Cardiac fibroblast (primary cell): ENCODE data around the gene UBE2M.
A peak's percentile ranks its signal among the peaks of the same experiment; 100 is the strongest.

Source experiments
- DNase-seq, 2 donors: peaks; one replicate each; pipeline versions ENCODE4 v3.0.0 to v3.0.0-alpha.2; 2010; ENCODE audit warnings: low read depth in 2 of 2
- H3K4me3 ChIP-seq, 2 donors: replicated peaks in 1 of 2; 1 replicate in 1 of 2; 2 replicates in 1 of 2; pipeline ENCODE4 v1.5.1; 2011; ENCODE audit warnings: low read depth in 2 of 2, low read length in 2 of 2, mild to moderate bottlenecking in 2 of 2, moderate library complexity in 1 of 2
- TF ChIP-seq, protein P1 (sequence below): IDR thresholded peaks from one replicate; pipeline ENCODE4 v1.5.1; 2011; ENCODE audit warnings: low read depth, mild to moderate bottlenecking, low read length, inconsistent platforms

Gene UBE2M

DNA sequence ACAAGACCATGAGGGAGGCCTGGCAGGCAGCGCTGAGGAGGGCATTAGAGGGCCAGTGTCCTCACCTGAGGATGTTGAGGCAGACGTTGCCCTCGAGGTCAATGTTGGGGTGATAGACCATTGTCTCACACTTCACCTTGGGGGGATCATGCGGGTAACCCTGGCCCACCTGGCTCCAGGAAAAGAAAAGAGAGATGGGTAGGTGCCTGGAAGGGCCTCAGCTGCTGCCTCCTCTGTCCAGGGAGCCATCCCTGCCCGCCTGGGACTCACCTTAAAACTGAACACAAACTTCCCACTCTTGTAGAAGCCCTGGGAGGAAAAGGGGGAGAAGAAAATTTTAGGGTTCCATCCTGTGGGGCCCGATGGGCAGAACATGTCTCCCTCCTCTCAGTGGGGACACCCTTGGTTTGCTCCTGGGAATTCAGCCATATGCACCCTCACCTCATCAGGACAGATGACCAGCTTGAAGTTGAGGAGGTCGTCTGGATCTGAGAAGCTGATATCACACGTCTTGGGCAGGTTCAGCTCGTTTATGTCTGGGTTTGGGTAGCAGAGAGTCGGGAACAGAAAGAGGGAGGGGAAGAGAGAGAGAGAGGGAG lies 1.7 kb downstream of the UBE2M start:
- TF ChIP-seq, protein P1, sequence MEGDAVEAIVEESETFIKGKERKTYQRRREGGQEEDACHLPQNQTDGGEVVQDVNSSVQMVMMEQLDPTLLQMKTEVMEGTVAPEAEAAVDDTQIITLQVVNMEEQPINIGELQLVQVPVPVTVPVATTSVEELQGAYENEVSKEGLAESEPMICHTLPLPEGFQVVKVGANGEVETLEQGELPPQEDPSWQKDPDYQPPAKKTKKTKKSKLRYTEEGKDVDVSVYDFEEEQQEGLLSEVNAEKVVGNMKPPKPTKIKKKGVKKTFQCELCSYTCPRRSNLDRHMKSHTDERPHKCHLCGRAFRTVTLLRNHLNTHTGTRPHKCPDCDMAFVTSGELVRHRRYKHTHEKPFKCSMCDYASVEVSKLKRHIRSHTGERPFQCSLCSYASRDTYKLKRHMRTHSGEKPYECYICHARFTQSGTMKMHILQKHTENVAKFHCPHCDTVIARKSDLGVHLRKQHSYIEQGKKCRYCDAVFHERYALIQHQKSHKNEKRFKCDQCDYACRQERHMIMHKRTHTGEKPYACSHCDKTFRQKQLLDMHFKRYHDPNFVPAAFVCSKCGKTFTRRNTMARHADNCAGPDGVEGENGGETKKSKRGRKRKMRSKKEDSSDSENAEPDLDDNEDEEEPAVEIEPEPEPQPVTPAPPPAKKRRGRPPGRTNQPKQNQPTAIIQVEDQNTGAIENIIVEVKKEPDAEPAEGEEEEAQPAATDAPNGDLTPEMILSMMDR, result no peak

DNA sequence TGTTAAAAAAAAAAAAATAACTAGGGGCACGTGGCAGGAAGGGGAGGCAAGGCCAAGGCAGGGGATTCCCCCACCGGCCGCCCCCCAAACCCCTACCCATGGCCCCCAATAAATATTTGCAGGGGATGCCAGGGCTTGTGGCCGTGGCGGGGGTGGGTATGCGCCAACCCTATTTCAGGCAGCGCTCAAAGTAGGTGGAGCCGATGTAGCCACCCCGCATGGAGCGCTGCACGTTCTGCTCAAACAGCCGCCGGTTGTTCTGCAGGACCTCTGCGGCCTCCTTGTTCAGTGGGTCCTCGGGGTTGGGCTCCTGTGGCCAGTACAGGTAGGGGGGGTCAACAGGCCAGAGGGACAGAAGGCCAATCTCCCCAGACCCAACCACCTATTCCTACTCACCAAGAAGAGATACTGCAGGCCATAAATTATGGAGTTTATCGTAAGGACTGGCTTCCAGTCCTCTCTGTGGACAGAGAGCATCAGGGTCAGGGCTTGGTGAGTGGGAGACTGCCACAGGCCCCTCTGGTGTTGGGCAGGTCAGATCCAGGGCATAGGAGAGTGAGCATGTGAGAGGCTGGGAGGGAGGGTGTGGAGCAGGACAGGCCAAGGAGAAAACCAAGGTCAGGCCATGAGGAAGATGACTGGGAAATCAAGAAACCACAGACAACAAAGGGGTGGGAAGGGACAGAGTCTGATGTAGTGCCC lies 2.3 kb downstream of the UBE2M start:
- DNase-seq, result no peak
- peak overlapping the region in 1 of 2 donors; percentile 91 for H3K4me3 ChIP-seq
- TF ChIP-seq, protein P1, result no peak

More for the DNA sequence above, 1.7 kb downstream of the UBE2M start:
- no peak for DNase-seq
- peak overlapping the region; percentile 91 to 94 for H3K4me3 ChIP-seq

DNA sequence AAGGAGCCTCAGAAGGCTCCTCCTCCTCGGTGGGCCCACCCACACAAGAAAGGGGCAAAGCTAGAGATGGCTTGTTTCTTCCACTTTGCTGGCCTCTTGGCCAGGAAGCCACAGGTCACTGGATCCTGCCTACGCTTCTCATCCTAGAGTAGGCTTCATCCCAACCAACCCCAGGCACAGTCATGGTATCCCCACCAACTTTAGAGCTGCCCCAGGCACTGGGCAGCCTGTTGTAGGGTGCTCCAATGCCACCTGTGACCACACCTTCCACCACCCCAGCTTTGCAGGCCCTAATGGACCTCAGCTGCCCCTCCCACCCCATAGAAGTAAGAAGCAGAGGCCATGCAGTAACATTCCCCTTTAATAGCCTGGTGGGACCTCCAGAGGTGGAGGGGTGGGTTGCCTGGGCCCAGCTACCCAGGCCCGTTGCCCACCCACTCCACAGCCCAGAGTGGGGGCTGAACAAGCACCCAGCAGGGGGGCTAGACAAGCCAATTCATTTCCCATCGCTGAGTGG lies 3.0 kb downstream of the UBE2M start:
- TF ChIP-seq, protein P1, result no peak
- peak overlapping the region; percentile 80 to 86 for H3K4me3 ChIP-seq
- no peak for DNase-seq

DNA sequence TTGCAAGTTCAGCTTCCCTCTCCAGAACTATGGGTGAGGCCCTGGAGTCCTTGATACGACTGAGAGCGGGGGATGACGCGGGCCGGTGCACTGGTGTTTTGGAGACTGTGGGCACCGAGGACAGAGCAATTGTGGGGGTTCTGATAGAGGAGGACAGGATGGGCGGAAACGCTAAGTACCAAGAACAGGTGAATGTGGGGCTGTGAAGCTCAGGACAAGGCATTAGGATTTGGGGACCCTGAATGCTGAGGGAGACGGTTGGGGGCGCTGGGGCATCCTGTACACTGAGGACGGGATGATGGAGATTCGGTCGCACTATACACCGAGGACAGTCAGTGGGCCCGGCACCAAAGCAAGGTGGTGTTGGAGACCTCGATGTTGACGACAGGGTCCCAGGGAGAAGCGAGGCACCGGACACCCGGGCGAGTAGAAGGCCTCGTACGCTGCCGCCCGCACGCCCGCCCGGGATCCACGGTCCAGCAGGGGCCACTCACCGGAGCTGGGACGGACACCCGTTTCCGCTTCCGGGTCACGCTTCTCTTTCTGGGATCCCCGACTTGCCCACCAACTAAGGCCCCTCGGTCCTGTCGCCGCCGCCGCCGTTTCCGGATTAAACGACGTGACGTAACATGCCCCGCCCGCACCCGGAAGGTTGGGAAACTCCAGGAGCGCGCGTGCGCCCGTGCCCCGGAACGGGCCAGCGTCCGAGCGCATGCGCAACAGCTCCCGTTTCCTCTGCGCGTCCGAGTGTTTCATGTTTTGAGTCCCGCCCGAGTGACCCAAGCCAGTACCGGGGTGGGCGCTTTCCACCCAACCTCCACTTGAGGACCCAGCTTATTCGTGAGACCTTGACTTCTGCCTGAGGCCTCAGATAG lies 3.7 kb downstream of the UBE2M start, which contains the start of gene CHMP2A:
Gene CHMP2A, minus strand, starts transcription at position 612 of the 875 bp plus-strand sequence. CDS start 893 bp downstream, outside the sequence.
- DNase-seq, result peak; percentile 98

DNA sequence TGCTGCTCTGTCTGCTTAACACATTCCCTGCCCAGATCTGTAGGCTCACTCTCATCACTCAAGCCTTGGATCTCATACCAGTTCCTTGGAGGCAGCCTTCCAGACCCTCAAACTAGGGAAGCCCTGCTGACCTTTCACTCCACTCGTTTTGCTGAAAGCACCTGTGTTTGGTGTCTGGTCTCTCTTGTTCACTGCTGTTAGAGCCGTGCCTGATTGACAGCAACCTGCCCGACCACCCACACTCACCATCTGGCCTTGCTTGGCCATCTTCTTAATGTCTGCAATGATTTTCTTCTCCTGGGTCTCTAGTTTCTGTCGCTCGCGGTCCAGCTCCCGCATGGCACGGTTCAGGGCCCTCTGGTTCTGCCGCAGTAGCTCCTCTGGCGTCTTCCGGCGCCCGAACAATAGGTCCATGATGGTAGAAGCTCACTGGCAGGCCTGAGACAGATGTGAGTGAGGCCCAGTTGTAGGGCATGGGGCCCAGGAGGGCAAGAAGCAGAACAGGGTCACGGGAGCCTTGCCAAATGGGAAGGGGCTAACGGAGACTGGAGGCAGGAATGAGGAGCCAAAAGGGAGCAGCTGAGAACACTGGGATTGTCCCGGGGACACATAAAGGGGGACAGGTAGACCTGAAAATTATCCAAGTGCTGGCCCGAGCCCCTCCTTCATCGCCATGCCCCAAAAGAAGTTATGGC lies 4.5 kb downstream of the UBE2M start:
- H3K4me3 ChIP-seq, result peak overlapping the region; percentile 80 to 86

More for the DNA sequence above, 3.7 kb downstream of the UBE2M start, which contains the start of gene CHMP2A:
- H3K4me3 ChIP-seq, result peak within 1 kb of the TSS; percentile 80 to 86
- TF ChIP-seq, protein P1, result no peak

More for the DNA sequence above, 4.5 kb downstream of the UBE2M start:
- TF ChIP-seq, protein P1, result no peak
- no peak for DNase-seq
